ENCODE results near the gene SLC20A1. TPM values are rescaled to one million over a fixed set of nuclear protein-coding genes. Genes with fewer than 3 reads are reported as not detected.

The SLC20A1 gene
- total RNA-seq, 1 experiment from 2014 or later, result 295 TPM

DNA sequence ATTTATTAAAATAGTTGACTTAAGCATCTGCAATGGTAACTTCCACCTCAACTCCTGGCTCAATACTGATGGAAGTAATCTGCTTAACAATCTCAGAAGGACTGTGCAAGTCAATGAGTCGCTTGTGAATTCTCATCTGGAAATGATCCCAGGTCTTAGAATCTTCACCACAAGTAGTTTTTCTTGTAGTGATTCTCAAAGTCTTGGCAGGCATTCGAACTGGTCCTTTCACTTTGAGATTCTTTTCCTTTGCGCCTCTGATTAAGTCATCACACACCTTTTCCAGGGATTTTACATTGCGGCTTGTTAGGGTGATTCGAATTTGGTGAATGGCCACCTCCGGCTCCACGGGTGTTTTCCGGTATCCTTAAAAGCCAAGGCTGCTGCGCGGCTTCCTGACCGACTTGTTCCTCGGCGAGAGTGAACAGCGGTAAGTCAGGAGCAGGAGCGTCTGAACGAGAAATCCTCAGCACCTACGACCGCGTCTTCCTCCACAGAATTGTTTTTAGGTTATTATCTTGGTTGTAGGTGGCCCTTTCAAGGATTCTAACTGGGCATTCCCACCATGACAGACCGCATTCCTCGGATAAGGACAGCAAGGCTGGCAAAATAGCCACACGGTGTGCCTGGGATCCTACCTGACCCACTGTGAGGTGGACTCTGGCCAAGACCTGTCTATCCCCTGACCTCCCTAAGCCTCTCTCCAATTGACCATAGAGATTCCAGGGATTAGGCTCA lies 23.8 kb upstream of the SLC20A1 start:
- Mint-ChIP-seq H3K27ac (ENCODE audit: low read depth, unreplicated experiment) (peak overlapping the region; percentile 68), H3K9me3 (ENCODE audit: unreplicated experiment) (no peaks in the 10 kb centered on the region), H3K4me3 (ENCODE audit: unreplicated experiment) (peak overlapping the region; percentile 74), H3K4me1 (ENCODE audit: insufficient read depth, unreplicated experiment) (peaks cover 36% of the 10 kb centered on the region), H3K36me3 (ENCODE audit: insufficient read depth, unreplicated experiment) (peaks cover 7% of the 10 kb centered on the region), H3K27me3 (ENCODE audit: insufficient read depth, unreplicated experiment) (no peaks in the 10 kb centered on the region)
- POLR2A ChIA-PET, result interaction anchor here (0.6 to 17.4 kb wide), 9 partner anchors 9 to 104 kb away, joined by 3 to 570 read pairs (median 4); partner anchors contain the start of gene SLC20A1
- CTCF ChIA-PET, result interaction anchor here (0.6 to 8.1 kb wide), 6 partner anchors 10 to 105 kb away, joined by 3 to 161 read pairs (median 8); partner anchors contain the start of gene SLC20A1
- TF ChIP-seq, protein P1, sequence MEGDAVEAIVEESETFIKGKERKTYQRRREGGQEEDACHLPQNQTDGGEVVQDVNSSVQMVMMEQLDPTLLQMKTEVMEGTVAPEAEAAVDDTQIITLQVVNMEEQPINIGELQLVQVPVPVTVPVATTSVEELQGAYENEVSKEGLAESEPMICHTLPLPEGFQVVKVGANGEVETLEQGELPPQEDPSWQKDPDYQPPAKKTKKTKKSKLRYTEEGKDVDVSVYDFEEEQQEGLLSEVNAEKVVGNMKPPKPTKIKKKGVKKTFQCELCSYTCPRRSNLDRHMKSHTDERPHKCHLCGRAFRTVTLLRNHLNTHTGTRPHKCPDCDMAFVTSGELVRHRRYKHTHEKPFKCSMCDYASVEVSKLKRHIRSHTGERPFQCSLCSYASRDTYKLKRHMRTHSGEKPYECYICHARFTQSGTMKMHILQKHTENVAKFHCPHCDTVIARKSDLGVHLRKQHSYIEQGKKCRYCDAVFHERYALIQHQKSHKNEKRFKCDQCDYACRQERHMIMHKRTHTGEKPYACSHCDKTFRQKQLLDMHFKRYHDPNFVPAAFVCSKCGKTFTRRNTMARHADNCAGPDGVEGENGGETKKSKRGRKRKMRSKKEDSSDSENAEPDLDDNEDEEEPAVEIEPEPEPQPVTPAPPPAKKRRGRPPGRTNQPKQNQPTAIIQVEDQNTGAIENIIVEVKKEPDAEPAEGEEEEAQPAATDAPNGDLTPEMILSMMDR (IDR thresholded peaks at IDR 0.05; ENCODE audit: unreplicated experiment), result no peak
- intact Hi-C loops (cut with micrococcal nuclease), result loop anchor here (1.0 kb wide), 1 partner anchor 22 kb away; no protein-coding TSS in a partner anchor
- BruUV-seq (replicated peaks), result TSS peak; percentile 69
- DNase-seq (ENCODE audit: unreplicated experiment), result peak; percentile 58

DNA sequence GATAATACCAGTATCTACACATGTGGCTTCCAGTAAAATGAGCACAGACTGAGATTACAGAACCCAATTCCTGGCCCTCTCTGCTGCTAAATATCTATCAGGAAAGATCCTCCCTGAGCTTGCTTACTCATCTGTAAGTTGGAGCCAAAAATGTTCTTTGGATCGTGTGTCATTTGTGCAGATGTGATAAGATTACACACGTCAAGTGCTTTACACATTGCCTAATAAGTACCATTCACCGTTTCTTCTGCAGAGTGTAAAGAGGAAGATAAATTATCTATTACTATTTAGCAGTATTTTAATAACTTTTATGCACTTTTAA lies 23.2 kb upstream of the SLC20A1 start:
- Mint-ChIP-seq H3K36me3 (ENCODE audit: insufficient read depth, unreplicated experiment) (peaks cover 7% of the 10 kb centered on the region), H3K4me3 (ENCODE audit: unreplicated experiment) (peak overlapping the region; percentile 74), H3K27me3 (ENCODE audit: insufficient read depth, unreplicated experiment) (no peaks in the 10 kb centered on the region), H3K9me3 (ENCODE audit: unreplicated experiment) (no peaks in the 10 kb centered on the region), H3K4me1 (ENCODE audit: insufficient read depth, unreplicated experiment) (peaks cover 41% of the 10 kb centered on the region), H3K27ac (ENCODE audit: low read depth, unreplicated experiment) (peak overlapping the region; percentile 68)
- DNase-seq (ENCODE audit: unreplicated experiment), result peak; percentile 93
- TF ChIP-seq, protein P1 (IDR thresholded peaks at IDR 0.05; ENCODE audit: unreplicated experiment), result no peak
- intact Hi-C loops (cut with micrococcal nuclease), result loop anchor here (1.0 kb wide), 1 partner anchor 22 kb away; no protein-coding TSS in a partner anchor
- CTCF ChIA-PET, result interaction anchor here (0.6 to 8.1 kb wide), 7 partner anchors 10 to 324 kb away, joined by 3 to 161 read pairs (median 4); partner anchors contain the start of gene SLC20A1
- POLR2A ChIA-PET, result interaction anchor here (0.6 to 17.4 kb wide), 8 partner anchors 9 to 104 kb away, joined by 3 to 570 read pairs (median 5); partner anchors contain the start of gene SLC20A1
- no TSS peak for BruUV-seq (replicated peaks)

DNA sequence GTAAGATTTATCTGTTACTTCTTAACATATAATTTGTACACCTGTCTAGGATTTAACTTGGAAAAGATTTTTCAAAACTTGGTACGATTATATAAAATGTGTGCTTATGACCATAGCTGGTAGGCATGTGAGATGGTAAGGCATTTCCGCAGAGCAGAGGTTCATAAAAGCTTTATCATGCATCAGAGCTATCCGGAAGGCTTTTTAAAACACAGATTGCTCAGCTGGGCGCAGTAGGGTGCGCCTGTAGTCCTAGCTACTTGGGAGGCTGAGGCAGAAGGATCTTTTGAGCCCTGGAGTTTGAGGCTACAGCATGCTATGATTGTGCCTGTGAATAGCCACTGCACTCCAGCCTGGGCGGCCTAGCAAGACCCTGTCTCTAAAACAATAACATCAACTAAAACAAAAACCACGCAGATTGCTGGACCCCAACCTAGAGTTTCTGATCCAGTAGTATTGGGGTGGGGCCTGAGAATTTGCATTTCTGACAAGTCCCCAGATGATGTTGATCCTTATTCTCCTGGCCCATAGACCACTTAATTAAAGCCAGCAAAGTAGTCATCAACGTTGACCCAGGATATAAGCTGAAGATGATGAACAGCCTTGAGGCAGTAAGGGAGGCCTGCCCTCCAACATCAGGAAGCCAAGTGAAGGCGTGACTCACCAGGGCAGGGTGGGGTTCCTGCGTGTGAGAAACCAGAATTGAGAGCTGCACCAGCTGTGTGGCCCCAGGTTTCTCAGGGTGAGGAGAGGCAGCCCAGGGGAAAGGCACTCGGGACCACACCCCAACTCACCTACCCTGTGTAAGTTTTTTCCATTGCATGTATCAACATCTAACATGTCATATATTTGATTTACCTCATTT lies 21.6 kb upstream of the SLC20A1 start:
- H3K27ac Mint-ChIP-seq (ENCODE audit: low read depth, unreplicated experiment), result peak overlapping the region; percentile 75
- ChIA-PET POLR2A (interaction anchor here (0.8 to 17.4 kb wide), 12 partner anchors 9 to 131 kb away, joined by 3 to 570 read pairs (median 6); partner anchors contain the start of genes CHCHD5 and SLC20A1), CTCF (interaction anchor here (0.9 to 8.1 kb wide), 7 partner anchors 10 to 265 kb away, joined by 3 to 161 read pairs (median 3); partner anchors contain the start of gene SLC20A1)
- peaks cover 43% of the 10 kb centered on the region for H3K4me1 Mint-ChIP-seq (ENCODE audit: insufficient read depth, unreplicated experiment)
- TF ChIP-seq, protein P1 (IDR thresholded peaks at IDR 0.05; ENCODE audit: unreplicated experiment), result no peak
- no TSS peak for BruUV-seq (replicated peaks)
- H3K27me3 Mint-ChIP-seq (ENCODE audit: insufficient read depth, unreplicated experiment), result no peaks in the 10 kb centered on the region
- peak overlapping the region; percentile 33 for H3K4me3 Mint-ChIP-seq (ENCODE audit: unreplicated experiment)
- intact Hi-C loops (cut with micrococcal nuclease), result no loop called here
- H3K9me3 Mint-ChIP-seq (ENCODE audit: unreplicated experiment), result no peaks in the 10 kb centered on the region
- H3K36me3 Mint-ChIP-seq (ENCODE audit: insufficient read depth, unreplicated experiment), result peaks cover 7% of the 10 kb centered on the region
- DNase-seq (ENCODE audit: unreplicated experiment), result peak; percentile 97

Measured in MCF 10A (cell line).